Upper lobe of left lung (tissue), 6 donors: Measurements from ENCODE around the gene SPATA13. TPM values are rescaled to one million over a fixed set of nuclear protein-coding genes. Genes with fewer than 3 reads are reported as not detected.
"Not testable (repeated sequence)": the region's sequence is repeated elsewhere in the genome, so short reads cannot be mapped to it uniquely, and the experiment has no call there.

Experiments
- ATAC-seq, 2 donors: fragments of 200-7000 bp; cut with Tn5 transposase; one replicate each; pipeline ENCODE4 v1.9.1; 2022; ENCODE audit warnings: mild to moderate bottlenecking in 2 of 2, moderate library complexity in 2 of 2; ENCODE audit not compliant: low FRiP score in 2 of 2
- DNase-seq, 2 donors: peaks; one replicate each; pipeline ENCODE4 v3.0.0-alpha.2; 2019 to 2020
- H3K27ac ChIP-seq, 4 donors: fragments of 200-600 bp; sonication (generic); one replicate each; pipeline ENCODE4 v1.5.1; 2016 to 2019
- H3K27me3 ChIP-seq, 4 donors: fragments of 200-600 bp; sonication (generic); one replicate each; pipeline ENCODE4 v1.5.1; 2017 to 2019
- H3K36me3 ChIP-seq, 4 donors: fragments of 200-600 bp; sonication (generic); one replicate each; pipeline ENCODE4 v1.5.1; 2016 to 2019
- H3K4me1 ChIP-seq, 4 donors: fragments of 200-600 bp; sonication (generic); one replicate each; pipeline ENCODE4 v1.5.1; 2018 to 2019
- H3K4me3 ChIP-seq, 4 donors: fragments of 200-600 bp; sonication (generic); one replicate each; pipeline ENCODE4 v1.5.1; 2017 to 2019; ENCODE audit warnings: mild to moderate bottlenecking in 2 of 4, moderate library complexity in 1 of 4
- H3K9me3 ChIP-seq, 4 donors: fragments of 200-600 bp; sonication (generic); one replicate each; pipeline ENCODE4 v1.5.1; 2018 to 2019
- CTCF ChIP-seq, 6 experiments: fragments of 450-650 bp in 4 of 6; fragments of 200-600 bp in 2 of 6; sonication (generic) in 2 of 6; IDR thresholded peaks; one replicate each; pipeline ENCODE4 v1.5.1; 2016 to 2019; ENCODE audit warnings: antibody characterized with exemption in 6 of 6
- EP300 ChIP-seq, 4 donors: sonication (generic); formaldehyde crosslinking; IDR thresholded peaks; one replicate each; pipeline ENCODE4 v1.5.1; 2017; ENCODE audit warnings: antibody characterized with exemption in 4 of 4, control low read depth in 2 of 4
- POLR2A ChIP-seq, 4 donors: fragments of 450-650 bp; IDR thresholded peaks; one replicate each; pipeline ENCODE4 v1.5.1; 2016 to 2017; ENCODE audit warnings: antibody characterized with exemption in 4 of 4, mild to moderate bottlenecking in 2 of 4
- POLR2AphosphoS5 ChIP-seq, 2 donors: sonication (generic); formaldehyde crosslinking; IDR thresholded peaks; one replicate each; pipeline ENCODE4 v1.5.1; 2017; ENCODE audit warnings: antibody characterized with exemption in 2 of 2
- WGBS, 2 donors: methylation state at CpG; one replicate each; pipeline ENCODE4 v1.1.5; 2017 to 2018; 5-methylcytosine and 5-hydroxymethylcytosine counted together
- total RNA-seq, 6 donors: library from RNA; depleted of rRNA in 4 of 6; stranded (reverse); fragments of >200 nt in 4 of 6; gene quantifications; one replicate each; pipeline versions ENCODE4 v1.1.0 to v1.2.1, GENCODE V29; 2016 to 2021
- donor health status: DM: no; HTN: no; CAD: no; lungs with moderate emphysema.
- donor health status: DM: no; HTN: yes; CAD: no; lungs with severe emphysema.

Gene SPATA13
- total RNA-seq, 6 donors from 2014 or later: 31.2 to 77.5 (median 49.2) TPM

GRCh38 chr13:24307211-24308067 lies 146.9 kb downstream of the SPATA13 start:
- ATAC-seq (peak; percentile 59 to 88), DNase-seq (peak in 1 of 2 donors; percentile 74)
- WGBS, 2 donors: 60 to 74% methylated on average over 20 to 27 of the region's 27 CpGs
- Histone ChIP-seq H3K27ac (peak overlapping the region in 1 of 4 donors; percentile 36), H3K27me3 (no peaks in the 10 kb centered on the region), H3K36me3 (peaks cover 0 to 35% (median 24%) of the 10 kb centered on the region in 4 donors), H3K9me3 (no peaks in the 10 kb centered on the region), H3K4me3 (no peak overlapping the region), H3K4me1 (peaks cover 0 to 16% (median 11%) of the 10 kb centered on the region in 4 donors)
- TF ChIP-seq EP300 (IDR thresholded peaks at IDR 0.05) (no peak), POLR2A (IDR thresholded peaks at IDR 0.05) (no peak), CTCF (IDR thresholded peaks at IDR 0.05) (no peak), POLR2AphosphoS5 (IDR thresholded peaks at IDR 0.05) (no peak)

GRCh38 chr13:24308068-24308445 lies 147.5 kb downstream of the SPATA13 start:
- Histone ChIP-seq H3K4me3 (no peak overlapping the region), H3K4me1 (peaks cover 0 to 16% (median 11%) of the 10 kb centered on the region in 4 donors), H3K36me3 (peaks cover 0 to 29% (median 18%) of the 10 kb centered on the region in 4 donors), H3K27ac (no peak overlapping the region), H3K27me3 (no peaks in the 10 kb centered on the region), H3K9me3 (no peaks in the 10 kb centered on the region)
- ATAC-seq (peak; percentile 20 to 34), DNase-seq (peak in 1 of 2 donors; percentile 86)
- 58 to 81% methylated on average over 7 to 33 of the region's 33 CpGs for WGBS, 2 donors
- TF ChIP-seq POLR2AphosphoS5 (IDR thresholded peaks at IDR 0.05) (no peak), POLR2A (IDR thresholded peaks at IDR 0.05) (no peak), CTCF (IDR thresholded peaks at IDR 0.05) (no peak), EP300 (IDR thresholded peaks at IDR 0.05) (no peak)

- no peak for TF ChIP-seq POLR2AphosphoS5 (IDR thresholded peaks at IDR 0.05)
- TF ChIP-seq POLR2A (IDR thresholded peaks at IDR 0.05): no peak
- no peak for TF ChIP-seq CTCF (IDR thresholded peaks at IDR 0.05)
- TF ChIP-seq EP300 (IDR thresholded peaks at IDR 0.05): no peak
- no peaks in the 10 kb centered on the region for H3K9me3 ChIP-seq
- ATAC-seq: peak; percentile 16 to 27
- H3K27me3 ChIP-seq: no peaks in the 10 kb centered on the region
- peak in 1 of 2 donors; percentile 80 for DNase-seq
- no peak overlapping the region for H3K27ac ChIP-seq
- WGBS, 2 donors: 91 to 95% methylated on average over 33 to 37 of the region's 37 CpGs
- H3K4me3 ChIP-seq: no peak overlapping the region
- H3K4me1 ChIP-seq: peaks cover 0 to 16% (median 11%) of the 10 kb centered on the region in 4 donors
- peaks cover 0 to 24% (median 13%) of the 10 kb centered on the region in 4 donors for H3K36me3 ChIP-seq
Observed at GRCh38 chr13:24308488-24309020, 148.0 kb downstream of the SPATA13 start.

DNA sequence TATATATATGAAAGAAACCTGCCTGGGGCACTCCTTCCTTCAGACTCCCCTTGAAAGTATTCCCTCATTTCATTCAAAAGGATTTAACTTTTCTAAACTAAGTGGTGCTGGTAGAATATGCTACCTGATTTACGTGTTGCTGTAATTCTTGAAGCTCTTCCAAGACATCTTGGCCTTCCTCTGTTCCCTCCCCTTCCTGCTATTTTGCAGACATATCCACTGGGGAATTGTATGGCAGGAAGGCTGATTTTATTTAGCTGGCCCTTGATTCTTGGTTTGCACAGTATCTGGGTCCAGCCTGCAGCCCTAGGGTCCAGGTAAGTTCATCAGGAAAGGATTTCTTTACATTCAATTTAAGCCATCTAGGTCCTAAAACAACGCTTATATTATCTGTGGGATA lies 148.8 kb downstream of the SPATA13 start, which contains the start of gene C1QTNF9:
Gene C1QTNF9, plus strand, starts transcription at position 281 of the 400 bp plus-strand sequence. CDS start 6,424 bp downstream, outside the sequence.
- H3K27me3 ChIP-seq, DNase-seq, H3K27ac ChIP-seq, H3K9me3 ChIP-seq, ATAC-seq, H3K4me3 ChIP-seq: not testable (repeated sequence)
- WGBS, 2 donors: 61 to 65% methylated on average over 2 of the region's 2 CpGs
- Histone ChIP-seq H3K36me3 (peaks cover 0 to 17% (median 7%) of the 10 kb centered on the region in 4 donors), H3K4me1 (peaks cover 0 to 16% (median 11%) of the 10 kb centered on the region in 4 donors)

GRCh38 chr13:24313439-24313838 lies 152.9 kb downstream of the SPATA13 start:
- Histone ChIP-seq H3K4me1 (no peaks in the 10 kb centered on the region), H3K27me3 (no peaks in the 10 kb centered on the region), H3K36me3 (no peaks in the 10 kb centered on the region), H3K4me3 (no peak overlapping the region), H3K27ac (no peak overlapping the region), H3K9me3 (no peaks in the 10 kb centered on the region)
- DNase-seq (no peak), ATAC-seq (no peak)
- WGBS, 2 donors: 38 to 51% methylated on average over 5 of the region's 5 CpGs
- TF ChIP-seq CTCF (IDR thresholded peaks at IDR 0.05): no peak
- no peak for TF ChIP-seq POLR2AphosphoS5 (IDR thresholded peaks at IDR 0.05)
- TF ChIP-seq POLR2A (IDR thresholded peaks at IDR 0.05): no peak
- no peak for TF ChIP-seq EP300 (IDR thresholded peaks at IDR 0.05)

DNA sequence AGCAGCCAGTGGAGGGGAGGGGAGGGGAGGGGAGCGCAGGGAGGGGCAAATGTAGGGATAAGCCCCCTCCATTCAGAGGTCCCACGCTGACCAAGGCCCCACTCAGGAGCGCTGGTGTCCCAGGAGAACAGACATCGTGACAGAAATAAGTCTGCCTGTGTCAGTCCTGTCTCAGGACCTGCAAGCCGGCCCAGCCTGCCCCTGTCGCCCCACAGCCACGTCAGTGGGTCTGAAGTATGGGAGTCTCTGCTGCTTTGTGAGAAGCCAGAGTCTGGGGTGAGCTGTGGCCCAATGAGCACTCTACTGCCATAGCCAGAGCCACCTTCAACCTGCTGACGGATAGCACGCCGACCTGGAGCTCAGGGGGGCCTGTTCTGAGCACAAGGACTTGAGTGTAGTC lies 157.3 kb downstream of the SPATA13 start:
- not testable (repeated sequence) for H3K27me3 ChIP-seq, ATAC-seq, H3K27ac ChIP-seq, H3K4me1 ChIP-seq, H3K9me3 ChIP-seq, H3K36me3 ChIP-seq, H3K4me3 ChIP-seq
- peak in 1 of 2 donors; percentile 59 for DNase-seq
- 72 to 81% methylated on average over 6 to 10 of the region's 10 CpGs for WGBS, 2 donors

DNA sequence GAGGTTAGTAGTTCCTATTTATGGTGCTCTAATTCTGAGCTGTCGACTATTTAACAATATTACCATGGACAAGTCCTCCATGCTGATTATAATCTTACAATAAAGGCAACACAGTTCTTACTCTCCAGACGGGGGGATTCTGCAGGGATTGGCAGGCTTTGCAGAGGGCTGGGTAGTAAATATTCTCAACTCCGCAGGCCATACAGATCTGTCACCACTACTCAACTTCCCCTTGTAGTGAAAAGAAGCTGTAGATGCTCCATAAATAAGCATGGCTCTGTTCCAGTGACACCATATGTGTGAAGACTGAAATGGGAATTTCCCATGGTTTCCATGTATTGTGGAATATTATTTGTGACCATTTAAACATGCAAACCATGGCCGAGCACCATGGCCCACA lies 158.4 kb downstream of the SPATA13 start:
- ATAC-seq, DNase-seq, H3K27me3 ChIP-seq, H3K9me3 ChIP-seq, H3K27ac ChIP-seq, H3K4me3 ChIP-seq, H3K4me1 ChIP-seq, H3K36me3 ChIP-seq: not testable (repeated sequence)
- 73 to 85% methylated on average over 4 of the region's 4 CpGs for WGBS, 2 donors

- DNase-seq, H3K4me3 ChIP-seq, H3K9me3 ChIP-seq, H3K36me3 ChIP-seq, H3K27me3 ChIP-seq, ATAC-seq, H3K4me1 ChIP-seq, H3K27ac ChIP-seq: not testable (repeated sequence)
- 80 to 88% methylated on average over 6 of the region's 6 CpGs for WGBS, 2 donors
Observed at GRCh38 chr13:24319641-24320040, 159.1 kb downstream of the SPATA13 start.
